Right lobe of liver (tissue), 4 donors: ENCODE data around the gene ADPGK.

Source experiments
- POLR2A ChIP-seq: fragments of 450-650 bp; IDR thresholded peaks from one replicate; pipeline ENCODE4 v1.6.1; 2017; ENCODE audit warnings: antibody characterized with exemption, mild to moderate bottlenecking
- TF ChIP-seq, protein P1 (sequence below), 4 donors: fragments of 200-600 bp in 3 of 4; fragments of 450-650 bp in 1 of 4; IDR thresholded peaks; one replicate each; pipeline versions ENCODE4 v1.5.1 to v1.8.0; 2016 to 2022; ENCODE audit warnings: antibody characterized with exemption in 4 of 4, mild to moderate bottlenecking in 2 of 4
- donor health status: DM: no; HTN: no; CAD: no.
- donor health status: DM: no; HTN: no; CAD: no.
- donor health status: DM: no; HTN: yes; CAD: no.

DNA sequence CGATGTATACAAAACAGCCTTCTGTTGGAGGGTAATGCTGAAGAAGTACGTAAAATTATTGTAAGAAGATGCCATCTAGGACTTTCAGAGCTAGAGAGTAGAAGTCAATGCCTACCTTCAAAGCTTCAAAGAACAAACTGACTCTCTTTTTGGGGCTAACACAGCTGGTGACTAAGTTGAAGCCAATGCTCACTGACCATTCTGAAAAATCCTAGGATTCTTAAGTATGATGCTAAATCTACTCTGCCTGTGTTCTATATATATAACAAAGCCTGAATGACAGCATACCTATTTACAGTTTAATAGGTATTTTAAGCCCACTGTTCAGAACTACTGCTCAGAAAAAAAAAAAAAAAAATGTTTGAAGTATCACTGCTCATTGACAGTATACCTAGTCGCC is 18.9 kb downstream of the ADPGK start:
- TF ChIP-seq, protein P1, sequence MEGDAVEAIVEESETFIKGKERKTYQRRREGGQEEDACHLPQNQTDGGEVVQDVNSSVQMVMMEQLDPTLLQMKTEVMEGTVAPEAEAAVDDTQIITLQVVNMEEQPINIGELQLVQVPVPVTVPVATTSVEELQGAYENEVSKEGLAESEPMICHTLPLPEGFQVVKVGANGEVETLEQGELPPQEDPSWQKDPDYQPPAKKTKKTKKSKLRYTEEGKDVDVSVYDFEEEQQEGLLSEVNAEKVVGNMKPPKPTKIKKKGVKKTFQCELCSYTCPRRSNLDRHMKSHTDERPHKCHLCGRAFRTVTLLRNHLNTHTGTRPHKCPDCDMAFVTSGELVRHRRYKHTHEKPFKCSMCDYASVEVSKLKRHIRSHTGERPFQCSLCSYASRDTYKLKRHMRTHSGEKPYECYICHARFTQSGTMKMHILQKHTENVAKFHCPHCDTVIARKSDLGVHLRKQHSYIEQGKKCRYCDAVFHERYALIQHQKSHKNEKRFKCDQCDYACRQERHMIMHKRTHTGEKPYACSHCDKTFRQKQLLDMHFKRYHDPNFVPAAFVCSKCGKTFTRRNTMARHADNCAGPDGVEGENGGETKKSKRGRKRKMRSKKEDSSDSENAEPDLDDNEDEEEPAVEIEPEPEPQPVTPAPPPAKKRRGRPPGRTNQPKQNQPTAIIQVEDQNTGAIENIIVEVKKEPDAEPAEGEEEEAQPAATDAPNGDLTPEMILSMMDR (IDR thresholded peaks at IDR 0.05) = no peak
- no peak for TF ChIP-seq POLR2A
